PFSK-1 (cell line): ENCODE results near the gene CCDC88C.

ENCODE experiments used
- FOXP2 ChIP-seq: optimal IDR thresholded peaks from 2 replicates; pipeline ENCODE3; 2011; ENCODE audit warnings: borderline replicate concordance, control low read depth, inconsistent platforms; ENCODE audit not compliant: insufficient read depth; ENCODE audit errors: extremely low read length, extremely low read depth
- POLR2AphosphoS5 ChIP-seq: IDR thresholded peaks from 2 replicates; pipeline ENCODE4 v1.6.1; 2012; ENCODE audit warnings: low read depth, mild to moderate bottlenecking, control low read depth, low read length, moderate library complexity
- SIN3A ChIP-seq: IDR thresholded peaks from 2 replicates; pipeline ENCODE4 v1.6.1; 2012; ENCODE audit warnings: mild to moderate bottlenecking, low read length, moderate library complexity, borderline replicate concordance; ENCODE audit not compliant: insufficient read depth
- TAF1 ChIP-seq: IDR thresholded peaks from 2 replicates; pipeline ENCODE4 v1.6.1; 2012; ENCODE audit warnings: low read length, control low read depth, borderline replicate concordance; ENCODE audit not compliant: insufficient read depth
- TF ChIP-seq, protein P1 (sequence below), 2 experiments: IDR thresholded peaks; 2 replicates each; pipeline versions ENCODE4 v1.6.1 to v1.8.0; 2011 to 2012; ENCODE audit warnings: low read depth in 2 of 2, low read length in 2 of 2, control low read depth in 1 of 2, inconsistent platforms in 1 of 2, mild to moderate bottlenecking in 1 of 2, moderate library complexity in 1 of 2; ENCODE audit not compliant: insufficient read depth in 1 of 2

DNA sequence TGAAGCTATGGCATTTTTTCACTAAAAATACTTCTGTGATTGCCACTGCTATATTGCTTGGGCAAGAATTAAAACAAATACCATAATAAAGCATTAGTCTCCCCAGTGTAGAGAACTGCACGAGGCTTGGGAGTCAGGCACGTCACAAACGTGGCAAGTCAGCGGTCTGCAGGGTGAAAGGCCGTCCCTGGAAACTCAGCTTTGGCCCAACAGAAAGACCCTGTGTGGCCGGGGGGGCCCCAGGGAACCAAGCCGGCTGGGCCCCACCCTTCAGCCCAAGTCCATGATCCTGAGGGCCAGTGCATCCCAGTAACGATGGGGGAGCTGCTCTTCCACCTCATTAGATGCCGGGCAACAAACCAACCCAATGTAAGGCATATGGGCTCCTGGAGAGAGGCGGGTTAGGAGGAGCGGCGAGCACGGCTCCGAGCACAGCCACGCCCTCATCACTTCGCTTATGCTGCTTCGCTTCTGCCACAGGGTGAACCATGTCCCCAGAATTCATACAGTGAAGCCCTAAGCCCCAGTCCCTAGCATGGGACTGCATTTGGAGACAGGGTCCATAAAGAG lies 122.3 kb downstream of the CCDC88C start:
- TF ChIP-seq POLR2AphosphoS5 (no peak), TAF1 (no peak), SIN3A (no peak), FOXP2 (no peak)
- TF ChIP-seq, protein P1, sequence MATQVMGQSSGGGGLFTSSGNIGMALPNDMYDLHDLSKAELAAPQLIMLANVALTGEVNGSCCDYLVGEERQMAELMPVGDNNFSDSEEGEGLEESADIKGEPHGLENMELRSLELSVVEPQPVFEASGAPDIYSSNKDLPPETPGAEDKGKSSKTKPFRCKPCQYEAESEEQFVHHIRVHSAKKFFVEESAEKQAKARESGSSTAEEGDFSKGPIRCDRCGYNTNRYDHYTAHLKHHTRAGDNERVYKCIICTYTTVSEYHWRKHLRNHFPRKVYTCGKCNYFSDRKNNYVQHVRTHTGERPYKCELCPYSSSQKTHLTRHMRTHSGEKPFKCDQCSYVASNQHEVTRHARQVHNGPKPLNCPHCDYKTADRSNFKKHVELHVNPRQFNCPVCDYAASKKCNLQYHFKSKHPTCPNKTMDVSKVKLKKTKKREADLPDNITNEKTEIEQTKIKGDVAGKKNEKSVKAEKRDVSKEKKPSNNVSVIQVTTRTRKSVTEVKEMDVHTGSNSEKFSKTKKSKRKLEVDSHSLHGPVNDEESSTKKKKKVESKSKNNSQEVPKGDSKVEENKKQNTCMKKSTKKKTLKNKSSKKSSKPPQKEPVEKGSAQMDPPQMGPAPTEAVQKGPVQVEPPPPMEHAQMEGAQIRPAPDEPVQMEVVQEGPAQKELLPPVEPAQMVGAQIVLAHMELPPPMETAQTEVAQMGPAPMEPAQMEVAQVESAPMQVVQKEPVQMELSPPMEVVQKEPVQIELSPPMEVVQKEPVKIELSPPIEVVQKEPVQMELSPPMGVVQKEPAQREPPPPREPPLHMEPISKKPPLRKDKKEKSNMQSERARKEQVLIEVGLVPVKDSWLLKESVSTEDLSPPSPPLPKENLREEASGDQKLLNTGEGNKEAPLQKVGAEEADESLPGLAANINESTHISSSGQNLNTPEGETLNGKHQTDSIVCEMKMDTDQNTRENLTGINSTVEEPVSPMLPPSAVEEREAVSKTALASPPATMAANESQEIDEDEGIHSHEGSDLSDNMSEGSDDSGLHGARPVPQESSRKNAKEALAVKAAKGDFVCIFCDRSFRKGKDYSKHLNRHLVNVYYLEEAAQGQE (IDR thresholded peaks at IDR 0.05; ENCODE audit: insufficient read depth in 1 of 2, low read depth in 2 of 2, low read length in 2 of 2), result no peak
